ENCODE results near the gene CLEC4A.
"Not testable (repeated sequence)": the region's sequence is repeated elsewhere in the genome, so short reads cannot be mapped to it uniquely, and the experiment has no call there.

CLEC4A gene

DNA sequence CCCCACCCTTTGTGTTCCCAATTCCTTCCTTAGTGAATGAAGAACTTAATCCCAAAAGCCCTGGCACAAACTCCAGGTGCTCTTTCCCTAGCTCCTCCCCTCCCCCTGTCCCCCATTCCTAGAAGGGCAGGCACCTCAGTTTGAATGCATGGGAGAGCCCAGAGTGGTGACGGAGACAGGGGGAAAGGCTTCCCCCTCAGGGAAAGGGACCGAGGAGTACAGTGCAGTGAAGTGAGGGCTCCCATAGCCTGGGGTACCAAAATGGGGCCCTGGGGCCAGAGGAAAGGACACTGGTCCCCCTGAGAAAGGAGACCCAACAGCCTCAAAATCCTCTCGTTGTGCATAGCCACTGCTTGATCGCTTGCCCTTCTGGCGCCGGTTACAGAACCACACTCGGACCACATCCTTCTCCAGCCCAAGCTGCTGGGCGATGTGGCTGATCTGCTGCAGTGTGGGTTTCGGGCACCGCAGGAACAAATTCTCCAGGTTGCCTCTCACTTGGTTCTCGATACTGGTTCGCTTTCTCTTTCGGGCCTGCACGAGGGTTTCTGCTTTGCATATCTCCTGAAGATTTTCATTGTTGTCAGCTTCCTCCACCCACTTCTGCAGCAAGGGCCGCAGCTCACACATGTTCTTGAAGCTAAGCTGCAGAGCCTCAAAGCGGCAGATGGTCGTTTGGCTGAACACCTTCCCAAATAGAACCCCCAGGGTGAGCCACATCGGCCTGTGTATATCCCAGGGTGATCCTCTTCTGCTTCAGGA, 10.4 kb downstream of the CLEC4A start:
- not testable (repeated sequence) for DNase-seq (ENCODE audit: low read depth in 2 of 2)

DNA sequence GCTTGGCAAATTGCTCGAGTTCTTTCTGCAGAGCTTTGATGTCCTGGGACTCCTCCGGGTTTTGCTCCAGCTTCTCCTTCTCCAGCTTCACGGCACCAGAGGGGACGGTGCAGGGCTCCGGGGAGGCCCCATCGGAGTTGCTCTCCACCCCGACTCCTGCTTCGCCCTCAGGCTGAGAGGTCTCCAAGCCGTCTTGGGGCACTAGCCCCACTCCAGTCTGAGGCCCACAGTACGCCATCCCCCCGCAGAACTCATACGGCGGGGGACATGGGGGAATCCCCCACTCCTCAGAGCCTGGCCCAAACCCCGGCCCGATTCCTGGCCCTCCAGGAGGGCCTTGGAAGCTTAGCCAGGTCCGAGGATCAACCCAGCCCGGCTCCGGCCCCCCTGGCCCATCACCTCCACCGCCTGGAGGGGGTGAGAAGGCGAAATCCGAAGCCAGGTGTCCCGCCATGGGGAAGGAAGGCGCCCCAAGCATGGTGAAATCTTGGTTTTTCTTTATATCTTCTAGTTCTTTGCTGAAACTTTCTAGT, 11.0 kb downstream of the CLEC4A start:
- not testable (repeated sequence) for DNase-seq (ENCODE audit: low read depth in 2 of 2)

DNA sequence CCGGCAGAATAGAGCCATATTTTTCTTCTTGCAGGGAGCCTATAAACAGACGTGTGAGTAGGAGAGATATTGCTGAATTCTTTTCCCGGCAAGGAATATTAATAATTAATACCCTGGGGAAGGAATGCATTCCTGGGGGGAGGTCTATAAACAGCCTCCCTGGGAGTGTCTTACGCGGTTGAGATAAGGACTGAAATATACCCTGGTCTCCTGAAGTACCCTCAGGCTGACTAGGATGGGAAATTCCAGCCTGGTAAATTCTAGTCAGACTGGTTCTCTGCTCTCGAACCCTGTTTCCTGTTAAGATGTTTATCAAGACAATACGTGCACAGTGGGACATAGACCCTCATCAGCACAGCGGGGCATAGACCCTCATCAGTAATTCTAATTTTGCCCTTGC, 18.2 kb downstream of the CLEC4A start:
- not testable (repeated sequence) for DNase-seq (ENCODE audit: low read depth in 2 of 2)

DNA sequence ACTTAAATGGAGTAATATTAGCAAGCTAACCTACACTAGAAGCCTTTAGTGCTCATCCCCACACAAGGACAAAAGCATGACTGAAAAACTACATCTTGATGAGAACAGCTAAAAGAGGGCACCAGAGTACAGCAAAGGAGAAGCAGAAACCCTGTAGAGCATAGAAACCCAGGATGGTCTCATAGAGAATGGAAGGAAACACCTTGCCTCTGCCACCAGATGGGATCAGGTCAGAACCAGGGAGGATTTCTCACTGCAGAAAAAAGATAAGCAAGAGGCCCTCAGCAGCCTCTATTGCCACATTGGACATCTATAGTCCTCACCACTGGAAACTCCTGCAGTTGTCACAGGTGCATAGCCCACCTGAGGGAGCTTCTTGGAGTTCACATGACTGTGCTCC, 19.8 kb downstream of the CLEC4A start:
- DNase-seq (ENCODE audit: low read depth in 2 of 2), result no peak

DNA sequence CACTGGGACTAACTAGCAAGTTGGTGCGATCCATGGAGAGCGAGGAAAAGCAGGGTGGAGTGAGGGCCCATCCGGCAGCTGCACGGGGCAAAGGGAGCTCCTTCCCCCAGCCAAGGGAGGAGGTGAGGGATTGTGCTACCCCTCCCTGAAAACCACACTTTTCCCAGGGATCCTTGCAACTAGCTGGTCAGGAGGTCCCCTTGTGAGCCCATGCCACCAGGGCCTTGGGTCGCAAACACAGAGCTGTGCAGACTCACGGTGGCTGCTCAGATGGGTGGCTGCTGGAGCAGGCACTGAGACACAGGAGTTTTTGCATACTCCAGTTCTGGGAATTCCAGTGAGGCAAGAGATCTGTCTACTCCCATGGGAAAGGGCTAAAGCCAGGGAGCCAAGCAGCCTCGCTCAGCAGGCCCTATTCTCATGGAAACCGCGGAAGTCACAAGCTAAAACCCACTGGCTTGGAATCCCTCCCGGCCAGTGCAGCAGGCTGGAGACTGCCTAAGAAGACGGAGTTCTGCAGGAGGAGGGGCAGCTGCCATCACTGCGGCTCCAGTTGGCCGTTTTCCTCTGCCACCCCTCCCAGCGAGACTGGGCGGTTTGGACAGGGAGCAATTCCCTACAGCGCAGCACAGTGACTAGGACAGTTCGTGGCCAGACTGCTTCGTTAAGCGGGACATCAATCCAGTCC, 22.5 kb downstream of the CLEC4A start:
- peak; percentile 73 to 75 for DNase-seq (ENCODE audit: low read depth in 2 of 2)

DNA sequence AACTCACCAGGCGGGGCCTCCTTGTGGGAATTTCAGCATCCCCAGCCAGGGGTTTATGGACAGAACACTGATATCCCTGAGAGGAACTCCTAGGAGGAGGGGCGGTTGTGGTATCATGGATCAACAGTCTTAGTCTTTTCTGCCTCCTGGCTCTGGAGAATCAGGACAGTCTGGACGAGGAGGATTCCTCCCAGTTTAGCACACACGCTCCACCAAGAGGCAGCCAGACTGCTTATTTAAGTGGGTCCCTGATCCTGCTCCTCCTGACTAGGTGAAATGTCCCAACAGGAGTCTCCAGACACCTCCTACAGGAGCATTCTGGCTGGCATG, 23.0 kb downstream of the CLEC4A start:
- no peak for DNase-seq (ENCODE audit: low read depth in 2 of 2)

DNA sequence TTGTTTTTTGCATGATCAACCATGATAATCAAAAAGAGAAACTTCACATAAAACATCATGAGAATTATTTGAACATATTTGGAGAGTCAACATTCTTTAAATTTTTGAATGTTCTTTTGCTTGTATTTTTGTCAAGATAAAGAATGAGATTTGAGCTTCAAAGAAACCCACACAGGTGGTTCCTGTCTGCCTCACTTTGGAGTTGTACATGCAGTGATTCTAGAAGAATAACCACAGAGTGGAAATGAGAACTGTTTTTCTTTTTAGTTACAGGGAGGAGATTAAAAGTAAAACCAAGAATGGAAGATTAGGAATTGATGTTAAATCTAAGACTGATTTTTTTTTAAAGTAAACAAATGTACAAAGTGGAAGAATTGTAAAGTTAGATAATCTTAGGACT, 31.1 kb downstream of the CLEC4A start:
- DNase-seq (ENCODE audit: low read depth in 2 of 2), result no peak

DNA sequence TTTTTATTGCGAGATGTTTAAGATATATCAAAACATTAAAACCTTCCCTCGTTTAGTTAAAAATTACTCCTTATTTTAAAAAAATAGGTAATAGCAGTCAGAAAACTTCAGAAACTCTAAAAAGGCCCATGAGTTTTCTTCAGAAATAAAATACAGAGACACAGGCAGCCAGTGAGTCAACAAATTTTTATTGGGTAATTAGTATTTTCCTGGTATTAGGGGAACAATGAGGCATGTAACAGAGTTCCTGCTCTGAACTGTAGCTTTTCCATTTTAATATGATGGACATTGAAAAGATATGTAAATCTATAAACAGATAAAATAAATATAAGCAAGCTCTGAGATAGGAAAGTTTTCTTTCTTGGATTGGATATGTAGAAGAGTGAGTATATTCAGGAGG, 33.0 kb downstream of the CLEC4A start:
- DNase-seq (ENCODE audit: low read depth in 2 of 2), result no peak

DNA sequence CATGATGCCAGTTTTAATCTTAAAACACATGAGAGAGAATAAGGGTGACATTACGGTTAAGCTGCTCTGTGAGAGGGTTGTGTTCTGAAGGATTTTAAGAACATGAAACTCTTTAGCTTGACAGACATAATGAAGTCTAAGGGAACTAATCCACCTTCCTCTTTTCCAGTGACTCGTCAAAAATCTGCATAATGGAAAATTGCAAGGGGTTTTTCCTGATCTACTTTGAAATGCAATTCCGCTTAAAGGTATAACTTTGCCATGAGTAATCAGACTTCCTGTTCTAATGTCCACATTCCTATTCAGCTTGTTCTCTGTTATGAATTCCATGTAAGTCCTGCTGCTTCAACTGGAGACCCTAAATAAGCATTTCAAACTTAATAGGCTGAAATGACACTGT, 33.4 kb downstream of the CLEC4A start, which contains the start of gene ZNF705A:
ZNF705A (plus strand) TSS at position 171 of the 400 bp plus-strand sequence. CDS start 15,611 bp downstream, outside the sequence.
- DNase-seq (ENCODE audit: low read depth in 2 of 2), result peak; percentile 61 to 64

DNA sequence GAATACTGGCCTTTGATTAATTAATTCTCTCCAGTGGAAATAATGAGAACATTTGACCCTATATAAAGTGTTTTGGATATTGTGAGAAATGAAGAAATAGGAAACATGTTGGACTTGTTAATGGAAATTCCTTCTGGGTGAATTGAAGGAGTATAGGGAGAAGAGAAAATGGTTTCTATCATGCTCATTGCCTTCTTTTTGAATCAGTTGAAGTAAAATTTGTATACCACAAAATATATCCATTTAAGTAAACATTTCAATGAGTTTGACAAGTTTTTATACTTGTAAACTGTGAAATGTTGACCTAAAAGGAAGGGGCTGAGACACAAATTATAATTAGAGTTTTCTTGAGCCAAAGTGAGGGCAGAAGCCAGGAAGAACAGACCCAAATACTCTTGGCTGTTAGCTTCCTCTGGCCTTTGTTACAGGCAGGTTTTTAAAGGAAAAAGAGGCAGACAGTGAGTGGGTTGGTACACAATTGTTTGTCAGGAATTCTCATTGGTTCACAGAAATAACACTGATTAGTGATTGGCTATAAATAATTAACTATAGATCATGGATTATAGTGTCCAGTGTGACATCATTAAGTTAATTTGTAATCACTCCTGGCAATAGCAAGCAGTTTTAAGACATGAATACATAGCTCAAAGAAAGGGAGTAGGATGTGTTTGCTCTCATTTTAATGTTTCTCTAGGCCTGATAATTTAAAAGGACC, 34.2 kb downstream of the CLEC4A start:
- DNase-seq (ENCODE audit: low read depth in 2 of 2), result no peak

DNA sequence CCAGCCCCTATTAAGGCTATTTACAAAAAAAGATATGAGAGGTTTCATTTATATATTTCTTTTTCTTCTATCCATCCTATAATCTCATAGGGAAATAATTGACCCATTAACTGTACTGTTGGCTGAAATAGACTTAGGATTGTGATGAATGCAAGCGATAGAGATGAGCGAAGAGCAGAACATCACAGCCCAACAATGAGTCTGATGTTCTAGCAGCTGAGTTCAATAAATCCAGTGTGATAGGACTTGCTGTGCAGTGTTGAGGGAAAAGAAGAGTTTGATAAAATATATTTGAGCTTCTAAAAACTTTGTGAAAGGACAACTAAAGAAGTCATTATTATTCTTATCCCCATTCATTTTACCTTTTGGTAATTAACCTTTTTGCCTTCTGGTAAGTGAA, 49.5 kb downstream of the CLEC4A start:
- DNase-seq (ENCODE audit: low read depth in 2 of 2), result not testable (repeated sequence)

DNA sequence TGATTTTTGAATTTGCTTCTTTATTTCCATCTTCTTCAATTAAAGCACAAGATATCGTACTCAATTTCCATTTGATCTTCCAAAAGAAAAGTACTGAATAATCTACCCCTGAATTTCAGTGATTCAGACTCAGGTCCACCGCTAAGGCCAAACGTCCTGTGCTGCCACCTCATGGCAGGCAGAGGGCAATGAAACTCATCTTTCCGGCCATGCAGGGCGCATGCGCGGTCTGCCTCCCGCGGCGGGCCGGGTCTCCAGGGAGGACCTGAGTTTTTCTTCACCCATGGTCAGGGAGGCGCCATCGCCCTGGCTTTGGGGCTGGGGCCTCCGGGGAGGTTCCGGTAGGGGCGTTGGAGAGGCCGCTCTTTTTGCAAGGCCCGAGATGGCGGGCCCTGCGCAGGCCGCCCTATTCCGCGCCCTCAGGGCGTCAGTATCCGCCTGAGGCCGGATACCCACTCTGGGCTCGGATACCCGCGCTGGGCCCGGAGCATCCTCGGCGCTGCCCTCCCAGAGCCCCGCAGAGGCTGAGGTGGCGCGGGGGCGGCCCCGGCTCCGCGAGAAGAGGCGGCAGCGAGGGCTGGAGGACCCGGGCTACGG, 56.7 kb downstream of the CLEC4A start:
- DNase-seq (ENCODE audit: low read depth in 2 of 2), result peak; percentile 27 to 44

DNA sequence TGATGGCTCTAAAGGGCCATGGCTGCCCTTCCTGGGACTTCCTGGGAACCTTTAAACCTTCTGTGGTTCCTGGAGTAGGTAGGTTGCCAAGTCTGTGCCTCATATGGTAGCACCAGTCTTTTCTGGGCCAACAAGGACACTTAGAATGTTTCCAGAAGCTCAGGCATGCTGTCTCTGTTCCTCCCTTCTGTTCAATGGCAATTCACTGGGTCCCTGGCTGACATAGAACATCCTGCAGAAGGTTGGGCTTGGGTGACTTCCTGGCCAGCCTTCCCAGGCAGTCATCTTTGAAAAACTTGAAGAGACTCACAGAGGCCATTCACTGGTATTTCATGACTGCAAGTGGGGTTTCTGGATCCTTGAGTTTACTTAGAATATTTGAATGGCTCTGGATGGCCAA, 57.9 kb downstream of the CLEC4A start:
- DNase-seq (ENCODE audit: low read depth in 2 of 2), result not testable (repeated sequence)

DNA sequence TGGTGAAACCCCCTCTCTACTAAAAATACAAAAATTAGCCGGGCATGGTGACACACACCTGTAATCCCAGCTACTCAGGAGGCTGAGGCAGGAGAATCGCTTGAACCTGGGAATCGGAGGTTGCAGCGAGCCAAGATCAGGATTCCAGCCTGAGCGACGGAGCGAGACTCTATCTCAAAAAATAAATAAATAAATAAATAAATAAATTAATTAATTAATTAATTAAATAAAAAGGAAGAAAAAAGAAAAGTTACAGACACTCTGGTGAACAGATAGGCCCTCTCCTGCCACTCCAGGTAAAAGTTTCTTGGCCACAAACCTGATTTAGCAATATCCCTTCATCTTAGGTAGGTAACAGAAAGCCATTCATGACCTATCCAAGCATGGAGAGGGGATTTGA, 59.5 kb downstream of the CLEC4A start:
- not testable (repeated sequence) for DNase-seq (ENCODE audit: low read depth in 2 of 2)

DNA sequence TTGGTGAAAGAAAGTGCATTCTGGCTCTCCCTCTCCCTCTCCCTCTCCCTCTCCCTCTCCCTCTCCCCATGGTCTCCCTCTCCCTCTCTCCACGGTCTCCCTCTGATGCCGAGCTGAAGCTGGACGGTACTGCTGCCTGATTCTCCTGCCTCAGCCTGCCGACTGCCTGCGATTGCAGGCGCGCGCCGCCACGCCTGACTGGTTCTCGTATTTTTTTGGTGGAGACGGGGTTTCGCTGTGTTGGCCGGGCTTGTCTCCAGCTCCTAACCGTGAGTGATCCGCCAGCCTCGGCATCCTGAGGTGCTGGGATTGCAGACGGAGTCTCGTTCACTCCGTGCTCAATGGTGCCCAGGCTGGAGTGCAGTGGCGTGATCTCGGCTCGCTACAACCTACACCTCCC, 59.9 kb downstream of the CLEC4A start:
- not testable (repeated sequence) for DNase-seq (ENCODE audit: low read depth in 2 of 2)

DNA sequence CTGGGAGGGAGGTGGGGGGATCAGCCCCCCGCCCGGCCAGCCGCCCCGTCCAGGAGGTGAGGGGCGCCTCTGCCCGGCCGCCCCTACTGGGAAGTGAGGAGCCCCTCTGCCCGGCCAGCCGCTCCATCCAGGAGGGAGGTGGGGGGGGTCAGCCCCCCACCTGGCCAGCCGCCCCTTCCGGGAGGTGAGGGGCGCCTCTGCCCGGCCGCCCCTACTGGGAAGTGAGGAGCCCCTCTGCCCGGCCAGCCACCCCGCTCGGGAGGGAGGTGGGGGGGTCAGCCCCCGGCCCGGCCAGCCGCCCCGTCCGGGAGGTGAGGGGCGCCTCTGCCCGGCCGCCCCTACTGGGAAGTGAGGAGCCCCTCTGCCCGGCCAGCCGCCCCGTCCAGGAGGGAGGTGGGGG, 60.8 kb downstream of the CLEC4A start:
- DNase-seq (ENCODE audit: low read depth in 2 of 2), result not testable (repeated sequence)

DNA sequence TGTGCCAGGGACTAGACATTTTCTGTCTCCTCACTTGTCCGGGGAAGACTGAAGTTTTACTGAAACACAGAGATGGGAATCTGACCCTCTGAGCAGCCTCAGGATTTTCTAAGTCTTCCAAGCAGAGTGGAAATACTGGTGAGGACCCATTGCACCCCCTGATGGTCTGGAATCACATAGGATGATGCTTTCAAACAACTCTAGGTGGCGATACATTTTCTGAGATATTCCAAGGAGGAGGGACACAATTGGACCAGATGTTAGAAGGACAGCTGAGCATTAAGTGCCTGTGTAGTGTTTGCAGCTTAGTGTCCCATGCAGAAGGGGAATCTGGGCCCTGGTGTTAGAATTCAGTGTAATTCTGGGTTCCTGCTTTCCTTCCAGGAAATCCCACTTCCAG, 64.7 kb downstream of the CLEC4A start:
- DNase-seq (ENCODE audit: low read depth in 2 of 2), result not testable (repeated sequence)
